IMR-90 (cell line): ENCODE data around the gene DDX54. TPM values are rescaled to one million over a fixed set of nuclear protein-coding genes. Genes with fewer than 3 reads are reported as not detected.

Source experiments
- ATAC-seq: fragments of 200-7000 bp; cut with Tn5 transposase; 2 replicates; pipeline ENCODE4 v1.9.1; 2020; ENCODE audit warnings: low read depth, mild to moderate bottlenecking, moderate library complexity
- BruUV-seq: library from RNA; stranded (reverse); fragments of 400-500 nt; replicated peaks from 2 replicates; lab custom pipeline; 2021; lab: Mats Ljungman, UMichigan
- CTCF ChIA-PET: fragments of 300-600 bp; formaldehyde crosslinking; extraction: SDS; loops from one replicate; lab custom pipeline; 2021; ENCODE audit warnings: antibody characterized with exemption; lab: Yijun Ruan, JAX
- POLR2A ChIA-PET: fragments of 300-600 bp; sonication (Branson Sonifier 250); formaldehyde crosslinking; loops from one replicate; lab custom pipeline; 2022; ENCODE audit warnings: antibody characterized with exemption; ENCODE audit not compliant: unreplicated experiment; lab: Charles Lee
- DNase-seq: peaks from one replicate; pipeline ENCODE4 v3.0.0; 2013
- H2AFZ ChIP-seq: replicated peaks from 2 replicates; pipeline ENCODE3; 2013; ENCODE audit warnings: low read length, mild to moderate bottlenecking; ENCODE audit not compliant: poor library complexity
- H2AK5ac ChIP-seq: 2 replicates; pipeline ENCODE4 v1.6.1; 2013; ENCODE audit warnings: low read depth, low read length, inconsistent platforms
- H2AK9ac ChIP-seq: replicated peaks from 2 replicates; pipeline ENCODE3; 2013; ENCODE audit warnings: mild to moderate bottlenecking, low read depth, low read length, moderate library complexity; ENCODE audit not compliant: poor library complexity
- H2BK120ac ChIP-seq: 2 replicates; pipeline ENCODE4 v1.6.1; 2013; ENCODE audit warnings: low read depth, low read length, inconsistent platforms
- H2BK15ac ChIP-seq: 3 replicates; pipeline ENCODE4 v1.6.1; 2013; ENCODE audit warnings: low read depth, low read length, inconsistent platforms
- H2BK20ac ChIP-seq: 2 replicates; pipeline ENCODE4 v1.6.1; 2013; ENCODE audit warnings: low read depth, mild to moderate bottlenecking, inconsistent platforms, low read length, moderate library complexity
- H2BK5ac ChIP-seq: 2 replicates; pipeline ENCODE4 v1.6.1; 2013; ENCODE audit warnings: mild to moderate bottlenecking, low read depth, low read length, inconsistent platforms; ENCODE audit not compliant: poor library complexity, severe bottlenecking
- H3K14ac ChIP-seq: replicated peaks from 2 replicates; pipeline ENCODE4 v1.6.1; 2013; ENCODE audit warnings: low read depth, low read length, inconsistent platforms
- H3K18ac ChIP-seq: 2 replicates; pipeline ENCODE4 v1.6.1; 2013; ENCODE audit warnings: low read depth, low read length, control low read depth
- H3K23ac ChIP-seq: 2 replicates; pipeline ENCODE4 v1.6.1; 2013; ENCODE audit warnings: low read depth, low read length, inconsistent platforms
- H3K27ac ChIP-seq: 2 replicates; pipeline ENCODE4 v1.5.1; 2013; ENCODE audit warnings: mild to moderate bottlenecking, control low read depth, low read length; ENCODE audit not compliant: insufficient read depth
- H3K27me3 ChIP-seq: 2 replicates; pipeline ENCODE4 v1.6.1; 2013; ENCODE audit warnings: low read length; ENCODE audit not compliant: control insufficient read depth, insufficient read depth
- H3K36me3 ChIP-seq: 2 replicates; pipeline ENCODE4 v1.6.1; 2013; ENCODE audit warnings: low read length, mixed read lengths; ENCODE audit not compliant: control insufficient read depth, insufficient read depth
- H3K4ac ChIP-seq: 2 replicates; pipeline ENCODE4 v1.6.1; 2013; ENCODE audit warnings: low read depth, low read length, inconsistent platforms
- H3K4me1 ChIP-seq: 2 replicates; pipeline ENCODE4 v1.6.1; 2013; ENCODE audit warnings: low read length, mixed read lengths; ENCODE audit not compliant: control insufficient read depth, insufficient read depth
- H3K4me2 ChIP-seq: 2 replicates; pipeline ENCODE4 v1.6.1; 2013; ENCODE audit warnings: low read depth, mild to moderate bottlenecking, control low read depth, low read length, moderate library complexity
- H3K4me3 ChIP-seq: 2 replicates; pipeline ENCODE4 v1.5.1; 2013; ENCODE audit warnings: low read depth, mild to moderate bottlenecking, control low read depth, low read length, moderate library complexity; ENCODE audit not compliant: insufficient read depth
- H3K56ac ChIP-seq: 2 replicates; pipeline ENCODE4 v1.6.1; 2013; ENCODE audit warnings: low read length, inconsistent platforms; ENCODE audit not compliant: insufficient read depth; ENCODE audit errors: extremely low read depth
- H3K79me1 ChIP-seq, 2 experiments: 2 replicates each; pipeline ENCODE4 v1.6.1; 2013; ENCODE audit warnings: low read length in 2 of 2, inconsistent platforms in 1 of 2, low read depth in 1 of 2
- H3K9ac ChIP-seq: 2 replicates; pipeline ENCODE4 v1.6.1; 2013; ENCODE audit warnings: low read depth, low read length, control low read depth
- H3K9me1 ChIP-seq: 2 replicates; pipeline ENCODE4 v1.6.1; 2013; ENCODE audit warnings: low read length, inconsistent platforms; ENCODE audit not compliant: insufficient read depth
- H3K9me3 ChIP-seq: 2 replicates; pipeline ENCODE4 v1.6.1; 2013; ENCODE audit warnings: low read length; ENCODE audit not compliant: control insufficient read depth, insufficient read depth
- H4K20me1 ChIP-seq: 2 replicates; pipeline ENCODE4 v1.6.1; 2013; ENCODE audit warnings: low read length, inconsistent platforms; ENCODE audit not compliant: insufficient read depth
- H4K5ac ChIP-seq: 2 replicates; pipeline ENCODE4 v1.6.1; 2013; ENCODE audit warnings: mild to moderate bottlenecking, low read depth, low read length, control low read depth
- H4K8ac ChIP-seq, 2 experiments: 2 replicates each; pipeline ENCODE4 v1.6.1; 2013; ENCODE audit warnings: low read depth in 2 of 2, low read length in 2 of 2, control low read depth in 1 of 2, inconsistent platforms in 1 of 2
- H4K91ac ChIP-seq: 2 replicates; pipeline ENCODE4 v1.6.1; 2013; ENCODE audit warnings: low read depth, low read length, inconsistent platforms; ENCODE audit not compliant: insufficient read depth
- BHLHE40 ChIP-seq: fragments of 150-350 bp; IDR thresholded peaks from 2 replicates; pipeline ENCODE4 v1.6.1; 2016; ENCODE audit warnings: mild to moderate bottlenecking, low read depth, low read length
- CEBPB ChIP-seq: IDR thresholded peaks from 2 replicates; pipeline ENCODE4 v1.6.1; 2012; ENCODE audit warnings: low read depth, low read length, improper control_type of control experiment
- CHD1 ChIP-seq: IDR thresholded peaks from 2 replicates; pipeline ENCODE4 v1.6.1; 2012; ENCODE audit warnings: low read depth, low read length, improper control_type of control experiment
- CTCF ChIP-seq: conservative IDR thresholded peaks from 2 replicates; pipeline ENCODE4 v1.5.1; 2012; ENCODE audit warnings: mild to moderate bottlenecking, low read depth, low read length, improper control_type of control experiment
- FOS ChIP-seq: fragments of 150-350 bp; IDR thresholded peaks from 2 replicates; pipeline ENCODE4 v1.6.1; 2016; ENCODE audit warnings: low read depth, low read length
- MAFK ChIP-seq: IDR thresholded peaks from 2 replicates; pipeline ENCODE4 v1.6.1; 2012; ENCODE audit warnings: low read depth, low read length, improper control_type of control experiment
- MAZ ChIP-seq: IDR thresholded peaks from 2 replicates; pipeline ENCODE4 v1.6.1; 2012; ENCODE audit warnings: low read depth, mild to moderate bottlenecking, low read length, improper control_type of control experiment, moderate library complexity, borderline replicate concordance
- MXI1 ChIP-seq: IDR thresholded peaks from 2 replicates; pipeline ENCODE4 v1.6.1; 2012; ENCODE audit warnings: low read depth, mild to moderate bottlenecking, low read length, moderate library complexity, borderline replicate concordance
- POLR2A ChIP-seq: IDR thresholded peaks from 2 replicates; pipeline ENCODE4 v1.6.1; 2012; ENCODE audit warnings: mild to moderate bottlenecking, low read depth, low read length
- RAD21 ChIP-seq: IDR thresholded peaks from 2 replicates; pipeline ENCODE4 v1.6.1; 2012; ENCODE audit warnings: low read length, improper control_type of control experiment
- RCOR1 ChIP-seq: IDR thresholded peaks from 2 replicates; pipeline ENCODE4 v1.6.1; 2012; ENCODE audit warnings: mild to moderate bottlenecking, low read length, improper control_type of control experiment; ENCODE audit not compliant: insufficient replicate concordance
- RFX5 ChIP-seq: IDR thresholded peaks from 2 replicates; pipeline ENCODE4 v1.8.0; 2012; ENCODE audit warnings: low read depth, mild to moderate bottlenecking, low read length, moderate library complexity
- SMC3 ChIP-seq: fragments of 150-350 bp; IDR thresholded peaks from 2 replicates; pipeline ENCODE4 v1.6.1; 2016; ENCODE audit warnings: low read depth, mild to moderate bottlenecking, antibody characterized with exemption, low read length, moderate library complexity
- WGBS, 2 experiments: methylation state at CpG; one replicate each; pipeline versions ENCODE4 v1.1.5 to v1.1.7; 2013; ENCODE audit warnings: missing lambda C conversion rate in 2 of 2; ENCODE audit not compliant: insufficient read length in 1 of 2; ENCODE audit errors: extremely low coverage in 2 of 2; 5-methylcytosine and 5-hydroxymethylcytosine counted together
- dilution Hi-C: fragments of 300-500 bp; cut with HindIII; formaldehyde crosslinking; loops from one replicate; pipeline ENCODE4 v1.14.3; 2018; ENCODE audit warnings: low sequenced_read_pairs; ENCODE audit not compliant: unreplicated experiment
- in situ Hi-C: fragments of 300-500 bp; cut with MboI; formaldehyde crosslinking; loops from 3 replicates; pipeline ENCODE4 v1.14.3; 2019; ENCODE audit warnings: low sequenced_read_pairs, inconsistent platforms, mixed read lengths
- intact Hi-C: fragments of 100-400 bp; cut with micrococcal nuclease; formaldehyde crosslinking; loops from 2 replicates; pipeline ENCODE4 v1.10.0; 2022
- polyA plus RNA-seq, 3 experiments: library from polyadenylated mRNA; depleted of rRNA; stranded (reverse); fragments of >200 nt; gene quantifications; 2 replicates each; pipeline ENCODE4 v1.2.3, GENCODE V29; 2012; ENCODE audit warnings: low replicate concordance in 1 of 3
- total RNA-seq: library from RNA; depleted of rRNA; stranded (reverse); fragments of >200 nt; gene quantifications from 2 replicates; pipeline ENCODE4 v1.2.3, GENCODE V29; 2012
- TF ChIP-seq, protein P1 (sequence below): fragments of 150-350 bp; IDR thresholded peaks from 2 replicates; pipeline ENCODE4 v1.6.1; 2017; ENCODE audit warnings: mild to moderate bottlenecking, antibody characterized with exemption, low read length, low read depth
- TF ChIP-seq, protein P2 (sequence below): fragments of 150-350 bp; IDR thresholded peaks from 2 replicates; pipeline ENCODE4 v1.6.1; 2016; ENCODE audit warnings: low read depth, mild to moderate bottlenecking, low read length, moderate library complexity, borderline replicate concordance

The DDX54 gene
- total and polyA plus RNA-seq, 2 of the 4 experiments (the other 2 are of a cell fraction), result 23.8 to 47.5 TPM

DNA sequence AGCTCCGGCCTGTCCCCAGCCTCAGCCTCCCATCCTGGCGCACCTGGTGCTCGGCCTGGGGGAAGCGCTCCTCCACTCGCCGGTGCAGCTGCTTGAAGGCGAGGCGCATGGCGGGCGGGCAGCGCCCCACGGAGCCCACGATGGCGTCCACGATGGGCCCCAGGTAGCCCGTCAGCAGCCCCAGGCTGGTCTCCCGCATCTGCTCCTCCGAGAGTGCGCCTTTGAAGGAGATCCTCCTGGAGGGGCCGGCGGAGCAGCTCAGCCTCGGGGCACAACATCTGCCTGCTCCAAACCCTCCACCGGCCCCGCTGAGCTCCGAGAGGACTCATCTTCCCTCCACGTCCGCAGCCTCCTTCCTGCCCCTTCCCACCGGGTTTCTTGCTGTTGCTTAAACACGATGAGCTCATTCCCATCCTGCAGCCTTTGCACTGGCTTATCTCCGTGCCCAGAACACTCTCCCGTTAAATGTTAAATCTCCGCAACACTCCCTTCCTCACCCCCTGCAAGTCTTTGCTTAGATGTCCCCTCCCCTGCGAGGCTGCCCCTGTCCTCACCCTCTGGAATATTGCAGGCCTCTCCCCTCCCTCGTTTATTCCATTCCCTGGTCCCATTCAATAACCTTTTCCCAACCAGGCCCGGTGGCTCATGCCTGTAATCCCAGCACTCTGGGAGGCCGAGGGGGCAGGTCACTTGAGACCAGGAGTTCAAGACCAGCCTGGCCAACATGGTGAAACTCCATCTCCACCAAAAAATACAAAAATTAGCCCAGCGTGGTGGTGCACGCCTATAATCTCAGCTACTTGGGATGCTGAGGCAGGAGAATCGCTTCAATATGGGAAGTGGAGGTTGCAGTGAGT is 73.0 kb downstream of the DDX54 start:
- Histone ChIP-seq H3K4me2 (no peak overlapping the region), H4K5ac (no peak overlapping the region), H3K27ac (no peak overlapping the region), H2AK9ac (no peak overlapping the region), H2AFZ (no peak overlapping the region), H3K27me3 (peaks cover 4% of the 10 kb centered on the region; the same call in 1 of the 2 replicates), H3K9me3 (no peaks in the 10 kb centered on the region), H2BK15ac (no peak overlapping the region), H3K4ac (no peak overlapping the region), H2BK120ac (no peak overlapping the region), H3K9ac (no peak overlapping the region), H2BK5ac (no peak overlapping the region), H4K8ac (no peak overlapping the region), H3K79me1 (no peaks in the 10 kb centered on the region), H3K14ac (no peak overlapping the region), H3K18ac (no peak overlapping the region), H2AK5ac (no peak overlapping the region), H3K4me1 (no peaks in the 10 kb centered on the region), H3K36me3 (no peaks in the 10 kb centered on the region), H3K4me3 (no peak overlapping the region), H2BK20ac (no peak overlapping the region), H3K56ac (no peak overlapping the region), H3K23ac (no peak overlapping the region), H4K91ac (no peak overlapping the region), H4K20me1 (no peaks in the 10 kb centered on the region), H3K9me1 (no peaks in the 10 kb centered on the region)
- in situ Hi-C loops, result no loop called here
- intact Hi-C loops, result no loop called here
- dilution Hi-C loops, result no loop called here
- BruUV-seq, result no TSS peak
- DNase-seq (no peak), ATAC-seq (no peak)
- WGBS, 2 experiments, result 47% methylated on average over 24 of the region's 39 CpGs; no CpG with 5 or more reads in 1 of the 2 experiments
- POLR2A ChIA-PET, result no interaction called here
- CTCF ChIA-PET, result no interaction called here
- no peak for TF ChIP-seq RAD21
- TF ChIP-seq, protein P1, sequence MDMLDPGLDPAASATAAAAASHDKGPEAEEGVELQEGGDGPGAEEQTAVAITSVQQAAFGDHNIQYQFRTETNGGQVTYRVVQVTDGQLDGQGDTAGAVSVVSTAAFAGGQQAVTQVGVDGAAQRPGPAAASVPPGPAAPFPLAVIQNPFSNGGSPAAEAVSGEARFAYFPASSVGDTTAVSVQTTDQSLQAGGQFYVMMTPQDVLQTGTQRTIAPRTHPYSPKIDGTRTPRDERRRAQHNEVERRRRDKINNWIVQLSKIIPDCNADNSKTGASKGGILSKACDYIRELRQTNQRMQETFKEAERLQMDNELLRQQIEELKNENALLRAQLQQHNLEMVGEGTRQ, result no peak
- no peak for TF ChIP-seq SMC3
- TF ChIP-seq MXI1, result no peak
- TF ChIP-seq, protein P2, sequence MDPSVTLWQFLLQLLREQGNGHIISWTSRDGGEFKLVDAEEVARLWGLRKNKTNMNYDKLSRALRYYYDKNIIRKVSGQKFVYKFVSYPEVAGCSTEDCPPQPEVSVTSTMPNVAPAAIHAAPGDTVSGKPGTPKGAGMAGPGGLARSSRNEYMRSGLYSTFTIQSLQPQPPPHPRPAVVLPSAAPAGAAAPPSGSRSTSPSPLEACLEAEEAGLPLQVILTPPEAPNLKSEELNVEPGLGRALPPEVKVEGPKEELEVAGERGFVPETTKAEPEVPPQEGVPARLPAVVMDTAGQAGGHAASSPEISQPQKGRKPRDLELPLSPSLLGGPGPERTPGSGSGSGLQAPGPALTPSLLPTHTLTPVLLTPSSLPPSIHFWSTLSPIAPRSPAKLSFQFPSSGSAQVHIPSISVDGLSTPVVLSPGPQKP, result no peak
- no peak for TF ChIP-seq MAZ
- TF ChIP-seq RCOR1, result no peak
- TF ChIP-seq CHD1, result no peak
- no peak for TF ChIP-seq BHLHE40
- TF ChIP-seq CEBPB, result no peak
- no peak for TF ChIP-seq CTCF
- TF ChIP-seq FOS, result no peak
- no peak for TF ChIP-seq RFX5
- TF ChIP-seq MAFK, result no peak
- TF ChIP-seq POLR2A, result no peak
